Stimulated activated CD4-positive, alpha-beta T cell treated with anti-CD3 and anti-CD28 coated beads, TNF-alpha, amount 100 ng/mL, for 48 hours (primary cell): ENCODE data around the gene CTIF.
A peak's percentile ranks its signal among the peaks of the same experiment; 100 is the strongest.

Experiments used
- DNase-seq, 3 donors: peaks; one replicate each; pipeline ENCODE4 v3.0.0-alpha.2; 2020; ENCODE audit warnings: low read depth in 3 of 3

Gene CTIF

GRCh38 chr18:48885266-48885923 is 346.6 kb downstream of the CTIF start:
- no peak for DNase-seq

GRCh38 chr18:48885924-48886400 is 347.1 kb downstream of the CTIF start:
- no peak for DNase-seq

- no peak for DNase-seq
Measured at GRCh38 chr18:48886520-48887293, 347.9 kb downstream of the CTIF start.

- DNase-seq, result no peak
Measured at GRCh38 chr18:48887294-48887904, 348.6 kb downstream of the CTIF start.

- no peak for DNase-seq
Measured at GRCh38 chr18:48887905-48888772, 349.3 kb downstream of the CTIF start.

- DNase-seq, result no peak
Measured at GRCh38 chr18:48888773-48889080, 349.9 kb downstream of the CTIF start.

- DNase-seq, result no peak
Measured at GRCh38 chr18:48889115-48889941, 350.5 kb downstream of the CTIF start.

GRCh38 chr18:48889981-48890762 is 351.3 kb downstream of the CTIF start:
- no peak for DNase-seq

GRCh38 chr18:48891721-48892120 is 352.9 kb downstream of the CTIF start:
- no peak for DNase-seq

- no peak for DNase-seq
Measured at GRCh38 chr18:48892146-48892855, 353.5 kb downstream of the CTIF start.

- DNase-seq, result no peak
Measured at GRCh38 chr18:48893061-48893607, 354.3 kb downstream of the CTIF start.

- no peak for DNase-seq
Measured at GRCh38 chr18:48893608-48894600, 355.1 kb downstream of the CTIF start.

- no peak for DNase-seq
Measured at GRCh38 chr18:48894799-48895346, 356.0 kb downstream of the CTIF start.

GRCh38 chr18:48896326-48896874 is 357.6 kb downstream of the CTIF start:
- DNase-seq, result no peak

GRCh38 chr18:48896875-48897511 is 358.2 kb downstream of the CTIF start:
- DNase-seq, result peak; percentile 6 to 31 (median 10)

GRCh38 chr18:48897531-48897930 is 358.7 kb downstream of the CTIF start:
- no peak for DNase-seq

GRCh38 chr18:48898521-48898920 is 359.7 kb downstream of the CTIF start:
- no peak for DNase-seq
